HepG2 (cell line): ENCODE results near the gene DYNC1I2. TPM values are rescaled to one million over a fixed set of nuclear protein-coding genes. Genes with fewer than 3 reads are reported as not detected.
A peak's percentile ranks its signal among the peaks of the same experiment; 100 is the strongest.

Experiments
- ATAC-seq: fragments of 200-7000 bp; cut with Tn5 transposase; 3 replicates; pipeline ENCODE4 v1.9.1; 2020; ENCODE audit warnings: mild to moderate bottlenecking, moderate library complexity
- BruUV-seq: library from RNA; stranded (reverse); fragments of 400-500 nt; replicated peaks from 2 replicates; lab custom pipeline; 2021; lab: Mats Ljungman, UMichigan
- CTCF ChIA-PET: fragments of 300-600 bp; formaldehyde crosslinking; extraction: SDS; loops from one replicate; lab custom pipeline; 2021; ENCODE audit warnings: low total read pairs, inconsistent platforms, low intra/inter-chr PET ratio; lab: Yijun Ruan, JAX
- POLR2A ChIA-PET: fragments of 350-600 bp; sonication (Branson Sonifier 250); formaldehyde crosslinking; loops from one replicate; lab custom pipeline; 2020; ENCODE audit warnings: antibody characterized with exemption, inconsistent platforms; lab: Yijun Ruan, JAX
- DNase-seq: peaks from one replicate; pipeline ENCODE4 v3.0.0-alpha.2; 2015; ENCODE audit warnings: low spot score
- FAIRE-seq: peaks from 3 replicates; lab custom pipeline; 2011; peaks lifted over from hg19 to GRCh38; lab: Jason Lieb, UNC
- H2AFZ ChIP-seq: one replicate; pipeline ENCODE4 v1.6.1; 2011; ENCODE audit warnings: low read length, inconsistent platforms
- H3K27ac ChIP-seq: fragments of 300-600 bp; 3 replicates; pipeline ENCODE4 v1.8.0; 2011; ENCODE audit warnings: mixed run types, mild to moderate bottlenecking, mixed read lengths, low read length, inconsistent platforms; ENCODE audit not compliant: insufficient read depth; ENCODE audit errors: extremely low read length
- H3K27me3 ChIP-seq, 2 experiments: fragments of 200-600 bp in 1 of 2; 2 replicates in 1 of 2; 3 replicates in 1 of 2; pipeline versions ENCODE4 v1.6.0 to v1.8.0; 2011; ENCODE audit warnings: low read length in 2 of 2, mild to moderate bottlenecking in 2 of 2, moderate library complexity in 2 of 2, inconsistent platforms in 1 of 2; ENCODE audit not compliant: insufficient read depth in 2 of 2, control insufficient read depth in 1 of 2
- H3K36me3 ChIP-seq, 2 experiments: fragments of 200-600 bp in 1 of 2; replicated peaks in 1 of 2; 2 replicates in 1 of 2; 3 replicates in 1 of 2; pipeline versions ENCODE4 v1.5.1 to v1.8.0; 2011; ENCODE audit warnings: low read length in 2 of 2, inconsistent platforms in 1 of 2; ENCODE audit not compliant: insufficient read depth in 2 of 2, control insufficient read depth in 1 of 2
- H3K4me1 ChIP-seq: 2 replicates; pipeline ENCODE4 v1.5.1; 2012; ENCODE audit warnings: low read length, inconsistent platforms; ENCODE audit not compliant: insufficient read depth
- H3K4me2 ChIP-seq: 2 replicates; pipeline ENCODE4 v1.6.0; 2011; ENCODE audit warnings: low read depth, low read length, inconsistent platforms
- H3K4me3 ChIP-seq, 3 experiments: fragments of 200-600 bp in 1 of 3; sonication (generic), shearing (Covaris generic) in 1 of 3; replicated peaks in 1 of 3; 2 replicates each; pipeline ENCODE4 v1.5.1; 2011 to 2016; ENCODE audit warnings: low read length in 3 of 3, inconsistent platforms in 2 of 3, low read depth in 2 of 3, mild to moderate bottlenecking in 2 of 3, control low read depth in 1 of 3, mixed read lengths in 1 of 3; ENCODE audit not compliant: insufficient read depth in 1 of 3
- H3K79me2 ChIP-seq: one replicate; pipeline ENCODE4 v1.6.1; 2011; ENCODE audit warnings: low read length, inconsistent platforms; ENCODE audit not compliant: insufficient read depth
- H3K9ac ChIP-seq: 2 replicates; pipeline ENCODE4 v1.6.0; 2011; ENCODE audit warnings: mild to moderate bottlenecking, low read depth, low read length, inconsistent platforms; ENCODE audit not compliant: insufficient read depth
- H3K9me3 ChIP-seq: 2 replicates; pipeline ENCODE4 v1.5.1; 2012; ENCODE audit warnings: mild to moderate bottlenecking, low read length
- H4K20me1 ChIP-seq: 2 replicates; pipeline ENCODE4 v1.6.0; 2011; ENCODE audit warnings: inconsistent platforms, mild to moderate bottlenecking, low read length, moderate library complexity; ENCODE audit not compliant: insufficient read depth
- ATF7 ChIP-seq, 2 experiments: fragments of 450-650 bp in 1 of 2; sonication (generic) in 1 of 2; formaldehyde crosslinking in 1 of 2; IDR thresholded peaks; 2 replicates each; pipeline versions ENCODE4 v1.4.0 to v1.6.1; 2016 to 2020; ENCODE audit warnings: antibody characterized with exemption in 1 of 2, mild to moderate bottlenecking in 1 of 2, missing genetic modification reagents in 1 of 2
- DNMT1 ChIP-seq: sonication (generic); formaldehyde crosslinking; IDR thresholded peaks from 2 replicates; pipeline ENCODE4 v1.5.1; 2020; ENCODE audit warnings: mild to moderate bottlenecking, missing genetic modification reagents
- ELK4 ChIP-seq: sonication (generic); formaldehyde crosslinking; IDR thresholded peaks from 2 replicates; pipeline ENCODE4 v1.9.0; 2021; ENCODE audit warnings: missing genetic modification reagents, borderline replicate concordance
- GFI1 ChIP-seq: sonication (generic); formaldehyde crosslinking; IDR thresholded peaks from 2 replicates; pipeline ENCODE4 v1.5.0; 2020; ENCODE audit warnings: missing genetic modification reagents, mild to moderate bottlenecking, borderline replicate concordance
- GPBP1L1 ChIP-seq: sonication (generic); formaldehyde crosslinking; IDR thresholded peaks from 2 replicates; pipeline ENCODE4 v1.5.0; 2020; ENCODE audit warnings: mild to moderate bottlenecking, missing genetic modification reagents
- MAFF ChIP-seq: IDR thresholded peaks from 2 replicates; pipeline ENCODE4 v1.6.1; 2011; ENCODE audit warnings: low read depth, low read length, improper control_type of control experiment
- MAFK ChIP-seq, 2 experiments: IDR thresholded peaks in 1 of 2; conservative IDR thresholded peaks in 1 of 2; 2 replicates each; pipeline ENCODE4 v1.6.1; 2011; ENCODE audit warnings: improper control_type of control experiment in 2 of 2, low read length in 2 of 2
- NCOA5 ChIP-seq: sonication (generic); formaldehyde crosslinking; IDR thresholded peaks from 2 replicates; pipeline ENCODE4 v1.4.0; 2020; ENCODE audit warnings: missing genetic modification reagents
- NKX3-1 ChIP-seq: sonication (generic); formaldehyde crosslinking; IDR thresholded peaks from 2 replicates; pipeline ENCODE4 v1.5.0; 2020; ENCODE audit warnings: missing genetic modification reagents
- NR1H2 ChIP-seq: sonication (generic); formaldehyde crosslinking; IDR thresholded peaks from 2 replicates; pipeline ENCODE4 v1.8.1; 2022; ENCODE audit warnings: low read depth, missing genetic modification reagents, borderline replicate concordance
- RAD51 ChIP-seq: fragments of 450-650 bp; IDR thresholded peaks from 2 replicates; pipeline ENCODE4 v1.6.1; 2016; ENCODE audit warnings: borderline replicate concordance
- RORA ChIP-seq: sonication (generic); formaldehyde crosslinking; IDR thresholded peaks from 2 replicates; pipeline ENCODE4 v1.5.0; 2020; ENCODE audit warnings: mild to moderate bottlenecking, missing genetic modification reagents, moderate library complexity
- ZMYM2 ChIP-seq: sonication (generic); formaldehyde crosslinking; IDR thresholded peaks from 2 replicates; pipeline ENCODE4 v1.8.0; 2022; ENCODE audit warnings: mild to moderate bottlenecking, missing genetic modification reagents
- ZNF292 ChIP-seq: sonication (generic); formaldehyde crosslinking; IDR thresholded peaks from 2 replicates; pipeline ENCODE4 v1.8.1; 2022; ENCODE audit warnings: mild to moderate bottlenecking, low read depth, missing genetic modification reagents, borderline replicate concordance
- WGBS: methylation state at CpG from one replicate; pipeline ENCODE4 v1.1.6; 2017; ENCODE audit warnings: low lambda C conversion rate; 5-methylcytosine and 5-hydroxymethylcytosine counted together
- in situ Hi-C: cut with HindIII; loops from 2 replicates; pipeline ENCODE4 v1.10.0; 2017; ENCODE audit warnings: low pct_unique_long_range_greater_than_20kb; ENCODE audit not compliant: extremely low pct_ligation_motif_present
- intact Hi-C: fragments of 100-400 bp; cut with micrococcal nuclease; formaldehyde crosslinking; loops from one replicate; pipeline ENCODE4 v1.10.0; 2022; ENCODE audit not compliant: unreplicated experiment
- polyA plus RNA-seq, 8 experiments: library from polyadenylated mRNA; depleted of rRNA in 3 of 8; stranded (reverse) in 7 of 8; unstranded in 1 of 8; fragments of >200 nt; fragmentation: Illumina TruSeq in 4 of 8; extraction: Trizol in 4 of 8; gene quantifications; 2 replicates each; pipeline versions ENCODE4 v1.2.1 to v1.2.3, GENCODE V29; 2011 to 2016; ENCODE audit warnings: low read depth in 4 of 8, missing spikeins in 1 of 8, mixed read lengths in 1 of 8; ENCODE audit not compliant: insufficient read depth in 1 of 8
- total RNA-seq, 5 experiments: library from RNA; depleted of rRNA; stranded (reverse); fragments of >200 nt; fragmentation: Illumina TruSeq; extraction: Trizol; gene quantifications; 2 replicates each; pipeline ENCODE4 v1.2.3, GENCODE V29; 2016; ENCODE audit warnings: low read depth in 1 of 5

The DYNC1I2 gene
- total and polyA plus RNA-seq, 2 of the 13 experiments (the other 11 are each of a cell fraction or from before 2014, with no cell fraction given): 84.0 to 99.8 TPM

- in situ Hi-C loops (loop anchor here (5.0 kb wide), 1 partner anchor 233 kb away; no protein-coding TSS in a partner anchor), intact Hi-C loops (loop anchor here (5.0 to 10.0 kb wide), 3 partner anchors 98 to 756 kb away; no protein-coding TSS in a partner anchor)
- Histone ChIP-seq H3K4me2 (no peak overlapping the region), H3K4me1 (peaks cover 8% of the 10 kb centered on the region; the same call in 1 of the 2 replicates), H3K79me2 (peaks cover 4% of the 10 kb centered on the region), H2AFZ (no peak overlapping the region), H3K4me3 (no peak overlapping the region), H3K27me3 (no peaks in the 10 kb centered on the region), H3K9ac (no peak overlapping the region), H4K20me1 (no peaks in the 10 kb centered on the region), H3K27ac (no peak overlapping the region), H3K36me3 (peaks cover 4 to 11% of the 10 kb centered on the region in 2 experiments; a peak in 4 of 5 replicates), H3K9me3 (no peaks in the 10 kb centered on the region)
- FAIRE-seq (no peak), DNase-seq (no peak), ATAC-seq (no peak)
- ChIA-PET CTCF (no interaction called here), POLR2A (interaction anchor here (1.6 kb wide), 1 partner anchor 394 kb away, joined by 4 read pairs; the partner anchor contains the start of gene DLX2)
- no TSS peak for BruUV-seq
- TF ChIP-seq NR1H2 (CRISPR knock-in tag) (no peak), GPBP1L1 (CRISPR knock-in tag) (no peak), MAFK (conservative IDR thresholded peaks at IDR 0.05 in 1 of 2, IDR thresholded peaks at IDR 0.05 in 1 of 2; ENCODE audit: low read length in 2 of 2) (peak; percentile 47 to 79; a peak in 3 of 4 replicates), ELK4 (CRISPR knock-in tag) (no peak), DNMT1 (CRISPR knock-in tag) (no peak), NKX3-1 (CRISPR knock-in tag) (no peak), RORA (CRISPR knock-in tag) (no peak), ZMYM2 (no peak), ATF7 (IDR thresholded peaks at IDR 0.05) (peak; percentile 72), ATF7 (CRISPR knock-in tag; IDR thresholded peaks at IDR 0.05) (no peak), MAFF (peak; percentile 78), ZNF292 (no peak), RAD51 (no peak), NCOA5 (no peak), GFI1 (no peak)
- 92% methylated on average over 3 of the region's 3 CpGs for WGBS
These were observed 21.9 kb downstream of the DYNC1I2 start for GRCh38 chr2:171709011-171709685.
